Measurements from ENCODE around the gene CPT1B. TPM values are rescaled to one million over a fixed set of nuclear protein-coding genes. Genes with fewer than 3 reads are reported as not detected.

Gene CPT1B
- total RNA-seq, 1 donor from 2014 or later: 60.7 TPM

GRCh38 chr22:50576070-50576469, 2.2 kb downstream of the CPT1B start:
- TF ChIP-seq, protein P1, sequence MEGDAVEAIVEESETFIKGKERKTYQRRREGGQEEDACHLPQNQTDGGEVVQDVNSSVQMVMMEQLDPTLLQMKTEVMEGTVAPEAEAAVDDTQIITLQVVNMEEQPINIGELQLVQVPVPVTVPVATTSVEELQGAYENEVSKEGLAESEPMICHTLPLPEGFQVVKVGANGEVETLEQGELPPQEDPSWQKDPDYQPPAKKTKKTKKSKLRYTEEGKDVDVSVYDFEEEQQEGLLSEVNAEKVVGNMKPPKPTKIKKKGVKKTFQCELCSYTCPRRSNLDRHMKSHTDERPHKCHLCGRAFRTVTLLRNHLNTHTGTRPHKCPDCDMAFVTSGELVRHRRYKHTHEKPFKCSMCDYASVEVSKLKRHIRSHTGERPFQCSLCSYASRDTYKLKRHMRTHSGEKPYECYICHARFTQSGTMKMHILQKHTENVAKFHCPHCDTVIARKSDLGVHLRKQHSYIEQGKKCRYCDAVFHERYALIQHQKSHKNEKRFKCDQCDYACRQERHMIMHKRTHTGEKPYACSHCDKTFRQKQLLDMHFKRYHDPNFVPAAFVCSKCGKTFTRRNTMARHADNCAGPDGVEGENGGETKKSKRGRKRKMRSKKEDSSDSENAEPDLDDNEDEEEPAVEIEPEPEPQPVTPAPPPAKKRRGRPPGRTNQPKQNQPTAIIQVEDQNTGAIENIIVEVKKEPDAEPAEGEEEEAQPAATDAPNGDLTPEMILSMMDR (IDR thresholded peaks at IDR 0.05): peak; percentile 15
- Mint-ChIP-seq H3K4me3 (ENCODE audit: unreplicated experiment) (no peak overlapping the region), H3K9me3 (ENCODE audit: unreplicated experiment) (no peaks in the 10 kb centered on the region), H3K27me3 (ENCODE audit: unreplicated experiment) (no peaks in the 10 kb centered on the region), H3K4me1 (ENCODE audit: unreplicated experiment) (peaks cover 8% of the 10 kb centered on the region), H3K36me3 (ENCODE audit: unreplicated experiment) (peaks cover 6% of the 10 kb centered on the region), H3K27ac (ENCODE audit: unreplicated experiment) (no peak overlapping the region)
- DNase-seq (ENCODE audit: extremely low spot score, unreplicated experiment): no peak

GRCh38 chr22:50575426-50575941, 2.7 kb downstream of the CPT1B start:
- Mint-ChIP-seq H3K4me3 (ENCODE audit: unreplicated experiment) (no peak overlapping the region), H3K27ac (ENCODE audit: unreplicated experiment) (no peak overlapping the region), H3K27me3 (ENCODE audit: unreplicated experiment) (no peaks in the 10 kb centered on the region), H3K4me1 (ENCODE audit: unreplicated experiment) (peaks cover 6% of the 10 kb centered on the region), H3K36me3 (ENCODE audit: unreplicated experiment) (peaks cover 6% of the 10 kb centered on the region), H3K9me3 (ENCODE audit: unreplicated experiment) (no peaks in the 10 kb centered on the region)
- TF ChIP-seq, protein P1 (IDR thresholded peaks at IDR 0.05): no peak
- no peak for DNase-seq (ENCODE audit: extremely low spot score, unreplicated experiment)

GRCh38 chr22:50574383-50574755, 3.9 kb downstream of the CPT1B start:
- TF ChIP-seq, protein P1 (IDR thresholded peaks at IDR 0.05): no peak
- peaks cover 7% of the 10 kb centered on the region for H3K36me3 Mint-ChIP-seq (ENCODE audit: unreplicated experiment)

DNA sequence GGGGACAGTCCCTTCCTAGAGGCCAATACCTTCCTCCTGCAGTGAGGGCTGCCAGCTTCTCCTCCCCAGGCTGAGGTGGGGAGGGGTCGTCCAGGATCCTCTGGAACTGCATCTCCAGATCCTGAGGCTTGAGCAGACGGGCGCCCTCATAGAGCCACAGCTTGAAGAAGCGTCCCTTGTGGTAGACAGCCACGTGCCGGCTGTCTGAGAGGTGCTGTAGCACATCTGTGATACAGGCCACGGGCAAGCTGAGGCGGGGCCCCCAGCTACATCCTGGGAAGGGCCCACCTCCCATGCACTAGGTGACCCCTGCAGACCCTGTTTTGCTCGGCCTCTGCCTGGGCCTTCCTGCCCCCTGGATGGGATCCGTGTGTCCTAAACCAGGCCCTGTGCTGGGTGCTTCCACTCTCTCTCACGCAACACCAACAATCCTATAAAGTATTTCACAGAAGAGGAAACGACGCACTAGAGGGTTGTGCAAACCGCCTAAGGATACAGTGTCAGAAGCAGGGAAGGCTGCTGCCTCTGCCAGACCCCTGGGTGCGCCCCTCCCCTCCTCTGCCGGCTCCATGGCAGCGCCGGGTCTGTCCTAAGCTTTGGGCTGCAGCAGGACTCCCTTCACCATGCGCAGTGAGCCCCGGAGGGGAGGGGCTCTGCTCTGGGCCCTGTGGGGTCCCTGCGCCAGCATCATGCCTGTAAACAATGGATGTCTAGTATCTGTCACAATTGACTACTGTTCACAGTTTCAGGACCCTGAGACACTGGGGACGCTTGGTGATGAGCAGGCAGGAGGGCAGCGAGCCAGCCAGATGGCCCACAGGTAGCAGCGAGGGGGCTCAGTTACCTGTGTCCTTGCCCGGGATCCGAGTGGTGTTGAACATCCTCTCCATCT, 4.5 kb downstream of the CPT1B start:
- TF ChIP-seq, protein P1 (IDR thresholded peaks at IDR 0.05): no peak
- Mint-ChIP-seq H3K4me3 (ENCODE audit: unreplicated experiment) (no peak overlapping the region), H3K27me3 (ENCODE audit: unreplicated experiment) (no peaks in the 10 kb centered on the region), H3K9me3 (ENCODE audit: unreplicated experiment) (no peaks in the 10 kb centered on the region), H3K4me1 (ENCODE audit: unreplicated experiment) (no peaks in the 10 kb centered on the region), H3K36me3 (ENCODE audit: unreplicated experiment) (peaks cover 13% of the 10 kb centered on the region), H3K27ac (ENCODE audit: unreplicated experiment) (no peak overlapping the region)
- no peak for DNase-seq (ENCODE audit: extremely low spot score, unreplicated experiment)

More at GRCh38 chr22:50574383-50574755, 3.9 kb downstream of the CPT1B start:
- H3K27me3 Mint-ChIP-seq (ENCODE audit: unreplicated experiment): no peaks in the 10 kb centered on the region
- no peaks in the 10 kb centered on the region for H3K9me3 Mint-ChIP-seq (ENCODE audit: unreplicated experiment)
- H3K4me1 Mint-ChIP-seq (ENCODE audit: unreplicated experiment): no peaks in the 10 kb centered on the region
- DNase-seq (ENCODE audit: extremely low spot score, unreplicated experiment): no peak
- H3K4me3 Mint-ChIP-seq (ENCODE audit: unreplicated experiment): no peak overlapping the region
- H3K27ac Mint-ChIP-seq (ENCODE audit: unreplicated experiment): no peak overlapping the region

DNA sequence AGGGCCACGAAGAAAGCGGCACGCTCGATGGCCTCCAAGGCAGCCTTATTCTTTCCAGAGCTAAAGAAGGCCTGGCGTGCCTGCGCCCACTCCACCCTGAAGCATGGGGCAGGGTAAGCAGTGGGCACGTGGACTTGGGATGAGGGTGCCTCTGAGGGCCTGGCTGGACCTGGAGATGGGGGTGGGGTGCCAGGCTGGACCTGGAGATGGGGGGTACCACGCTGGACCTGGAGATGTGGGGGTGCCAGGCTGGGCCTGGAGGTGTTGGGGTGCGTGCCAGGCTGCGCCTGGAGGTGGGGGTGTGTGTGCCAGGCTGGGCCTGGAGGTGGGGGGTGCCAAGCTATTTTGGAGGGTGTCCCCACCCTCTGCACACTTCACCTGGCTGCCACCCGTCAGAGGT, 5.3 kb downstream of the CPT1B start:
- Mint-ChIP-seq H3K9me3 (ENCODE audit: unreplicated experiment) (no peaks in the 10 kb centered on the region), H3K4me3 (ENCODE audit: unreplicated experiment) (no peak overlapping the region), H3K4me1 (ENCODE audit: unreplicated experiment) (no peaks in the 10 kb centered on the region), H3K27ac (ENCODE audit: unreplicated experiment) (no peak overlapping the region), H3K27me3 (ENCODE audit: unreplicated experiment) (no peaks in the 10 kb centered on the region), H3K36me3 (ENCODE audit: unreplicated experiment) (peaks cover 13% of the 10 kb centered on the region)
- DNase-seq (ENCODE audit: extremely low spot score, unreplicated experiment): no peak
- TF ChIP-seq, protein P1 (IDR thresholded peaks at IDR 0.05): no peak

All from osteocyte (in vitro differentiated cells).